GM12878 (cell line): ENCODE measurements around the gene HSPB8. TPM values are rescaled to one million over a fixed set of nuclear protein-coding genes. Genes with fewer than 3 reads are reported as not detected.

Experiments used
- ATAC-seq: fragments of 200-7000 bp; cut with Tn5 transposase; 3 replicates; pipeline ENCODE4 v1.9.1; 2020; ENCODE audit warnings: mild to moderate bottlenecking, moderate library complexity
- BruUV-seq: library from RNA; stranded (reverse); fragments of 400-500 nt; replicated peaks from 2 replicates; lab custom pipeline; 2021; lab: Mats Ljungman, UMichigan
- CTCF ChIA-PET: fragments of 300-600 bp; sonication (Branson Sonifier 250); formaldehyde crosslinking; extraction: SDS; loops from one replicate; lab custom pipeline; 2021; ENCODE audit warnings: inconsistent platforms; lab: Yijun Ruan, JAX
- POLR2A ChIA-PET: fragments of 350-600 bp; formaldehyde crosslinking; extraction: SDS; loops from one replicate; lab custom pipeline; 2021; ENCODE audit warnings: inconsistent platforms; lab: Charles Lee
- RAD21 ChIA-PET: fragments of 300-600 bp; sonication (Branson Sonifier 250); formaldehyde crosslinking; loops from one replicate; lab custom pipeline; 2023; ENCODE audit warnings: antibody characterized with exemption; ENCODE audit not compliant: unreplicated experiment; lab: Charles Lee
- SMC1A ChIA-PET: fragments of 300-600 bp; sonication (Branson Sonifier 250); formaldehyde crosslinking; loops from one replicate; lab custom pipeline; 2023; ENCODE audit not compliant: unreplicated experiment, uncharacterized antibody; lab: Charles Lee
- DNase-seq: peaks from one replicate; pipeline ENCODE4 v3.0.0-alpha.2; 2011; ENCODE audit warnings: low read depth, low spot score
- FAIRE-seq: peaks from 3 replicates; lab custom pipeline; 2011; peaks lifted over from hg19 to GRCh38; lab: Jason Lieb, UNC
- H2AFZ ChIP-seq: 2 replicates; pipeline ENCODE4 v1.6.0; 2011; ENCODE audit warnings: low read depth, low read length, control low read depth; ENCODE audit not compliant: control insufficient read depth
- H3K27ac ChIP-seq: 2 replicates; pipeline ENCODE4 v1.5.1; 2011; ENCODE audit warnings: control low read depth; ENCODE audit not compliant: control insufficient read depth, insufficient read depth
- H3K27me3 ChIP-seq, 2 experiments: replicated peaks in 1 of 2; 2 replicates each; pipeline versions ENCODE4 v1.6.0 to v1.6.1; 2011; ENCODE audit warnings: low read length in 1 of 2; ENCODE audit not compliant: control insufficient read depth in 2 of 2, insufficient read depth in 2 of 2
- H3K36me3 ChIP-seq, 2 experiments: 2 replicates each; pipeline ENCODE4 v1.5.1; 2011; ENCODE audit warnings: low read length in 1 of 2; ENCODE audit not compliant: control insufficient read depth in 2 of 2, insufficient read depth in 2 of 2
- H3K4me1 ChIP-seq: 2 replicates; pipeline ENCODE4 v1.6.1; 2011; ENCODE audit warnings: mild to moderate bottlenecking, low read length, moderate library complexity, mixed read lengths; ENCODE audit not compliant: control insufficient read depth, insufficient read depth
- H3K4me2 ChIP-seq: 2 replicates; pipeline ENCODE4 v1.6.0; 2011; ENCODE audit warnings: control low read depth; ENCODE audit not compliant: control insufficient read depth, insufficient read depth
- H3K4me3 ChIP-seq: fragments of 200-600 bp; sonication (generic); 2 replicates; pipeline ENCODE4 v1.5.1; 2016
- H3K79me2 ChIP-seq: 2 replicates; pipeline ENCODE4 v1.6.0; 2011; ENCODE audit warnings: low read length; ENCODE audit not compliant: control insufficient read depth, insufficient read depth
- H3K9ac ChIP-seq: 2 replicates; pipeline ENCODE4 v1.8.0; 2011; ENCODE audit warnings: low read length, control low read depth, mixed read lengths; ENCODE audit not compliant: control insufficient read depth, insufficient read depth
- H3K9me3 ChIP-seq: replicated peaks from 3 replicates; pipeline ENCODE4 v1.5.1; 2011; ENCODE audit warnings: mild to moderate bottlenecking, low read length; ENCODE audit not compliant: control insufficient read depth, insufficient read depth
- H4K20me1 ChIP-seq: 2 replicates; pipeline ENCODE4 v1.6.0; 2011; ENCODE audit not compliant: control insufficient read depth, insufficient read depth
- CBFB ChIP-seq: IDR thresholded peaks from 2 replicates; pipeline ENCODE4 v1.6.1; 2016; ENCODE audit warnings: antibody characterized with exemption, low read depth
- CREM ChIP-seq: IDR thresholded peaks from 2 replicates; pipeline ENCODE4 v1.6.1; 2014; ENCODE audit warnings: antibody characterized with exemption, low read depth
- DPF2 ChIP-seq: fragments of 450-650 bp; IDR thresholded peaks from 2 replicates; pipeline ENCODE4 v1.6.1; 2017; ENCODE audit warnings: mild to moderate bottlenecking
- E2F8 ChIP-seq: fragments of 450-650 bp; IDR thresholded peaks from 2 replicates; pipeline ENCODE4 v1.6.1; 2018; ENCODE audit warnings: mild to moderate bottlenecking, low read depth, moderate library complexity; ENCODE audit not compliant: partially characterized antibody
- HDAC6 ChIP-seq: fragments of 200-600 bp; sonication (generic); IDR thresholded peaks from one replicate; pipeline ENCODE4 v1.8.0; 2017; ENCODE audit warnings: antibody characterized with exemption; ENCODE audit not compliant: unreplicated experiment
- MXI1 ChIP-seq: fragments of 150-350 bp; IDR thresholded peaks from 2 replicates; pipeline ENCODE4 v1.6.1; 2011; ENCODE audit warnings: low read depth, mild to moderate bottlenecking, inconsistent platforms, low read length, improper control_type of control experiment
- NBN ChIP-seq: fragments of 450-650 bp; IDR thresholded peaks from 2 replicates; pipeline ENCODE4 v1.6.1; 2016
- NFXL1 ChIP-seq: fragments of 450-650 bp; IDR thresholded peaks from 2 replicates; pipeline ENCODE4 v1.6.1; 2017; ENCODE audit warnings: antibody characterized with exemption, mild to moderate bottlenecking, borderline replicate concordance
- NR2F1 ChIP-seq: fragments of 450-650 bp; conservative IDR thresholded peaks from 2 replicates; pipeline ENCODE4 v1.6.1; 2017; ENCODE audit warnings: mild to moderate bottlenecking
- PKNOX1 ChIP-seq: fragments of 450-650 bp; IDR thresholded peaks from 2 replicates; pipeline ENCODE4 v1.6.1; 2016; ENCODE audit warnings: mild to moderate bottlenecking
- RAD51 ChIP-seq: fragments of 450-650 bp; IDR thresholded peaks from 2 replicates; pipeline ENCODE4 v1.6.1; 2016; ENCODE audit warnings: moderate library complexity, mild to moderate bottlenecking, inconsistent platforms
- STAT1 ChIP-seq: fragments of 450-650 bp; conservative IDR thresholded peaks from 2 replicates; pipeline ENCODE4 v1.6.1; 2014; ENCODE audit warnings: antibody characterized with exemption, mild to moderate bottlenecking
- SUPT20H ChIP-seq: IDR thresholded peaks from 2 replicates; pipeline ENCODE4 v1.6.1; 2011; ENCODE audit warnings: low read depth, mild to moderate bottlenecking, low read length, moderate library complexity, borderline replicate concordance; ENCODE audit not compliant: control insufficient read depth
- WGBS: methylation state at CpG from one replicate; pipeline ENCODE4 v1.1.6; 2016; ENCODE audit warnings: low lambda C conversion rate; ENCODE audit not compliant: insufficient replicate concordance, insufficient coverage; ENCODE audit errors: missing lambda C conversion rate; 5-methylcytosine and 5-hydroxymethylcytosine counted together
- in situ Hi-C: fragments of 300-500 bp; cut with MboI; formaldehyde crosslinking; loops from 9 replicates; pipeline ENCODE4 v1.14.3; 2018; ENCODE audit warnings: mixed read lengths
- intact Hi-C: fragments of 100-400 bp; cut with micrococcal nuclease; formaldehyde crosslinking; loops from one replicate; pipeline ENCODE4 v1.14.2; 2022; ENCODE audit not compliant: unreplicated experiment
- polyA plus RNA-seq, 11 experiments: library from polyadenylated mRNA; depleted of rRNA in 4 of 11; unstranded in 6 of 11; stranded (reverse) in 5 of 11; fragments of >200 nt; fragmentation: Nextera tagmentation in 4 of 11; fragmentation: Illumina TruSeq in 1 of 11; extraction: Ambion mirVana in 4 of 11; extraction: Trizol in 1 of 11; gene quantifications; 1 replicate in 1 of 11; 2 replicates in 10 of 11; pipeline versions ENCODE4 v1.2.1 to v1.2.3, GENCODE V29; 2011 to 2016; ENCODE audit warnings: inconsistent platforms in 2 of 11, missing spikeins in 2 of 11, low read depth in 1 of 11
- total RNA-seq, 4 experiments: library from RNA; depleted of rRNA in 3 of 4; stranded (reverse); fragments of >200 nt in 3 of 4; fragmentation: Illumina TruSeq in 1 of 4; extraction: Trizol in 1 of 4; gene quantifications; 2 replicates each; pipeline versions ENCODE4 v1.2.1 to v1.2.3, GENCODE V29; 2013 to 2021

Gene HSPB8
- total and polyA plus RNA-seq, 10 of the 15 experiments (the other 5 are each of a cell fraction or from before 2014, with no cell fraction given) = 0.10 TPM; not detected in 9

GRCh38 chr12:119181944-119182343 is 3.2 kb downstream of the HSPB8 start:
- ChIA-PET RAD21 (no interaction called here), SMC1A (interaction anchor here (0.9 kb wide), 1 partner anchor 182 kb away, joined by 3 read pairs; no protein-coding TSS in a partner anchor), POLR2A (no interaction called here), CTCF (no interaction called here)
- Histone ChIP-seq H3K27me3 (peaks cover 0 to 3% of the 10 kb centered on the region in 2 experiments; a peak in 1 of 4 replicates), H3K9me3 (no peaks in the 10 kb centered on the region), H3K4me2 (no peak overlapping the region), H3K79me2 (no peaks in the 10 kb centered on the region), H3K27ac (no peak overlapping the region), H4K20me1 (no peaks in the 10 kb centered on the region), H2AFZ (no peak overlapping the region), H3K4me1 (no peaks in the 10 kb centered on the region), H3K36me3 (no peaks in the 10 kb centered on the region), H3K9ac (no peak overlapping the region), H3K4me3 (no peak overlapping the region)
- in situ Hi-C loops (no loop called here), intact Hi-C loops (no loop called here)
- FAIRE-seq (no peak), DNase-seq (no peak), ATAC-seq (no peak)
- 33% methylated on average over 3 of the region's 3 CpGs for WGBS
- TF ChIP-seq CREM (no peak), NFXL1 (no peak)
- BruUV-seq = no TSS peak

- Histone ChIP-seq H3K79me2 (no peaks in the 10 kb centered on the region), H4K20me1 (no peaks in the 10 kb centered on the region), H3K27ac (no peak overlapping the region), H3K9ac (no peak overlapping the region), H3K4me3 (no peak overlapping the region), H3K4me2 (no peak overlapping the region), H3K4me1 (no peaks in the 10 kb centered on the region), H3K36me3 (no peaks in the 10 kb centered on the region), H3K27me3 (peaks cover 0 to 3% of the 10 kb centered on the region in 2 experiments; a peak in 1 of 4 replicates), H3K9me3 (no peaks in the 10 kb centered on the region), H2AFZ (no peak overlapping the region)
- RAD21 ChIA-PET = no interaction called here
- POLR2A ChIA-PET = no interaction called here
- FAIRE-seq = no peak
- intact Hi-C loops (no loop called here), in situ Hi-C loops (no loop called here)
- CTCF ChIA-PET = no interaction called here
- no peak for ATAC-seq
- SMC1A ChIA-PET = no interaction called here
- no peak for DNase-seq
- TF ChIP-seq DPF2 (no peak), CBFB (no peak), RAD51 (no peak), HDAC6 (no peak), E2F8 (no peak), SUPT20H (no peak), NR2F1 (no peak), STAT1 (no peak), NBN (no peak), PKNOX1 (no peak), MXI1 (no peak)
- BruUV-seq = no TSS peak
- WGBS = 32% methylated on average over 5 of the region's 5 CpGs
These were observed 4.2 kb downstream of the HSPB8 start for GRCh38 chr12:119182701-119183493.
